EH (cell line): Measurements from ENCODE around the gene ALPL.

ENCODE experiments used
- DNase-seq: peaks from one replicate; pipeline ENCODE4 v3.0.0-alpha.2; 2015; ENCODE audit warnings: low read depth

ALPL gene

DNA sequence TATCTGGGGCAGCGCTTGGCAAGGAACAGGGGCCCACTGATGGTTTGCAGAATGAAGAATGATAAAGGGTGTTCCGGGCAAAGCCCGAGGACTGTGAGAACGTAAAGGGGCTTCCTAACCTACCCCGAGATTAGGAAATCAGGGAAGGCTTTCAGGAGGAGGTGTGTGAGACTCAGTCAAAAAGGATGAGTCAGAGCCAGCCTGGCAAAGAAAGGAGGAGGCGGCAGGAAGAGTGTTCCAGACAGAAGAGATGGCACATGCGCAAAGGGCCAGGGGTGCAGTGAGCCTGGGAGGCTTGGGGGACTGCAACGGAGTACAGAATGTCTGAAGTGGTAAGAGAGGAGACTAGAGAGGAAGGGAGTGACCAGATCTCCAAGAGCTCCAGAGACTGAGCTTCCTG is 89.7 kb downstream of the ALPL start:
- DNase-seq, result no peak

DNA sequence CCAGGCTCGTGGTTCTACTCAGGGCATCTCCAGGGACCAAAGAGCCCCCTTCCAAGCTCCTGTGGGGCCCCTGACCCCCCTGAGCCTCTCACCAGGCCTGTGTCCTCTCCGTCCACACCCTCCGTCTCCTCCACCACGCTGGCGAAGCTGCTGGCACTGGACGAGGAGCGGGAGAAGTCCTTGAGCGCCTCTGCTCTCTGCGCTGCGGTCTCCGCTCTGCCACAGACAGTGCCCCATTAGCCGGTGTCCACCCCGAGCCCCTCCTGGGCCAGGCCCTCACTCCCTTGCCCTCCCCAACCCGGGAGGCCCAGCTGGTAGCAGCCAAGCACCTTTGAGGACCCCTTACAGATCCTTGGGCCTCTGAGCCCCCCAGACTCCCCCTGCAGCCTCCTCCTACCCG is 90.2 kb downstream of the ALPL start:
- no peak for DNase-seq

DNA sequence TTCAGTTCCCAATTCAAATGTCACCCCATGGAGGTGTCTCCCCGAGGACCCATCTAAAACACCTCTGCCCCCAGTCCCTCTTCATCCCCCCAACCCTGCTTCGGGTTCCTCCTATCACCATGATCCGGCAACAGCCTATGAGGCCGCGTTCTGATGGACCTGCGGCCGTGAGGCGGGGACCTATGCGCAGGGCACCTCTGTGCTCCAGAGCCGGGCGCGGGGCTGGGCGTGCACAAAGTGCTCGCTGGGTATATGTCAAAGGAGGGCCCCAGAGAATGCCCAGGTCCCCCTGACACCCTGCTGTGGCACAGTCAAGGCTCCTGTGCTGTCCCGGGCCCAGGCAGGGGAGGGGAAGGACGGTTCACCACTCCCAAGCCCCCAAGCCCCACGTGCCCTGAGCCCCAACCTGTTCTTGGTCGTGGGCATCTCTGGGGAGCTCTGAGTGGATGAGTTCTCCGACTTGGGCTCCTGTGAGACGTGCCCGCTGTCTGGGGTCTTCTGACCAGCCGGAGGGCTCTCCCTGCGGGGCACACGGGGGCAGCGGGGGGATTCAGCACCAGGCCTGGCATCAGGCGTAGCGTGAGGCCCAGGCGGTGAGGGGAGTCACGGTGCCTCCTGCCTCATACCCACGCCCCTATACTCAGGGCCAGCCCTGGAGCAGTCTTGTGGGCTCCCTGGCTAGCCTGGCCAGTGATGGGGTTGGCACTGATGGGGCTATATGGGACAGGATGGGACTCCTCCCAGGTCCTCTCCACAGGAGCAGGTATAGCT is 92.2 kb downstream of the ALPL start:
- no peak for DNase-seq

DNA sequence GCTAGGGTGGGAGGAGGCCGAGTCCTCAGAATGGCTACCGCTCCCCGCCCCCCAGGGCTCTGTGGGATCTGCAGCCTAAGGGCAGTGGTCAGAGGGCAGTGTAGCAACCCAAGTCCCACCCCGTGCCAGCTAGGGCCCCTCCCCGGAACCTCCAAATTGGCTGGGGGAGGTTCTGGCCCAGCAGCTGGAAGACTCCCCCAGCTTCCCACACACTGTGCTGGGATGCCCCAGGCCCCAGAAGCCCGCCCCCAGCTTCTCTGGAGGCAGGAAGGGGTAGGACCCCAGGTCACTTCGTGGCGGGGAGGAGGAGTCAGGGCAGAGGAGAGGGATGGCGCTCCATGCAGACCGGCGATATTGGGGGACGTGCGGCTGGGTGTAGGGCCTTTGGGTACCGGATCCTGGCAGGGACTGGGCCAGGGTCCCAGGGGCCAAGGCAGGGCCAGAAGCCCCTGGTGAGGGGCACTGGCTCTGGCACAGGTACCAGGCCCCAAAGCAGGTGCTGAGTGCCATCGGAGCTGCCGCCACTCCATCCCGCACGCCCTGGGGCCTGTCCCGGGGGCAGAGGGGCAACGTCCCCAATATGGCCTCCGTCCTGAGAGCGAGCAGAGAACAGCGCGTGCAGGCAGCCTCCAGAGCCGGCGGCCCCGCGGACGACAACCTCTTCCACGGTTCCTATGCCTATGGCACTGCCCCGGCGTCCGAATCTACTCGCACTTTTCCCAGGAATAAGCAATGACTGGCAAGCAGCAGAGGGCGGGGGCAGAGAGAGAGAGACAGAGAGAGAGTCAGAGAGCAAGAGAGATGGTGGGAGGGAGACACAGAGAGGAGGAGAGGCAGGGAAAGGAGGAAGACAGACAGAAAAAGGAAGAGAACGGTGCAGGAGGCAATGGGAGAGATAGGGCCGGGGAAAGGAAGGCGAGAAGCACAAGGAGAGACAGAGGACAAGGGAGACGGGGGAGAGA is 94.2 kb downstream of the ALPL start:
- DNase-seq, result no peak

DNA sequence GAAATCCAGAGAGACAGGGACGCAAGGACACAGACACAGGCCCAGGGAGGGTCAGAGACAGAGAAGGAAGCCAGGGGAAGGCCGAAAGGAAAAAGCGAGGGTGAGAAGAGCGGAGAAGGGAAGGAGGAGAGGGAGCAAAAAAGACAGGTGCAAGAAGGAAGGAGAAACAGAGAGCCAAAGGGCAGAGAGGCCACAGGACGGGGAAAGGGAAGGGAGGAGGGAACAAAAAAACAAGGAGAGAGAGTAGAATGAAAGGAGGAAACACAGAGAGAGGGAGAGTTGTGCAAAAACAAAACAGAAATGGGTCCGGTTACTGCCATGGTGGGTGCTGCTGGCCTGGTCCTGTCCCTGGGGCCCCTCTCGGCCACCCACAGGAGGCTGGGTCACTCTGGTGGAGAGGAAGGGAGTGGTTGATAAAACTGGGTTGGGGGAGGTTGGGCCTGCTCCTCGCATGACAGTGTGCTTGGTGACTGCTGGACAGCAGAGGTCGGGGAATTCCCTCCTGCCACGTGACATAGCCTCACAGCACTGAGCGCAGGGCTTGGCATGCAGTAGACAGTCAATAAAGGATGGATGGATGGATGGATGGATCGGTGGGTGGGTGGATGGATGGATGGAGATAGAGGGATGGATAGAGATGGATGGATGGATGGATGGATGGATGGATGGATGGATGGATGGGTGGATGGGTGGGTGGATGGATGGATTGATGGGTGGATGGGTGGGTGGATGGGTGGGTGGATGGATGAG is 95.2 kb downstream of the ALPL start:
- peak; percentile 29 for DNase-seq

DNA sequence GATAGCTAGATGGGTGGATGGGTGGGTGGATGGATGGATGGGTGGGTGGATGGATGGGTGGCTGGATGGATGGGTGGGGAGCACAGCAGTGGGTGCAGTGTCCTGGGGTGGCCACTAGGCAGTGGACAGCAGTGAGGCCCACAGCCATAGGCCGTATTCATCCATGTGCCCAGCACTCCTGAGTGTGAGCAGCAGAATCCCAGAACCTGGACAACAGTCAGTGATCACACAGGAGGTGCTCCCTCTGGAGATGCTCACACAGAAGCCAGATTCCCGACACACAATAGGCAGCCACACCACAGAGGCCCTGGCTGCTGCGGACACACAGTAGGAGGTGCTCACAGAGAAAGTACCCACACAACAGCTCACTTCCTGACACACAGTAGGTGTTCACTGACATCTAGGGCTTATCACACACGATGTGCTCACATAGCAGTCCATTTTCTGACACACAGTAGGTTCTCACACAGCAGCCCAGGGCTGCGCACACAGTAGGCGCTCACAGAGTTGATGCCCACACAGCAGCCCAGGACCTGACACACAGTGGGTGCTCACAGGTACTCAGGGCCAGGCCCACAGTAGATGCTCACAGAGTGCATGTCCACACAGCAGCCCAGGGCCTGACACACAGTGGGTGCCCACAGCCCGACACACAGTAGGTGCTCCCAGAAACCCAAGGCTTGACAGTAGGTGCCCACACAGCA is 95.9 kb downstream of the ALPL start:
- DNase-seq, result no peak

DNA sequence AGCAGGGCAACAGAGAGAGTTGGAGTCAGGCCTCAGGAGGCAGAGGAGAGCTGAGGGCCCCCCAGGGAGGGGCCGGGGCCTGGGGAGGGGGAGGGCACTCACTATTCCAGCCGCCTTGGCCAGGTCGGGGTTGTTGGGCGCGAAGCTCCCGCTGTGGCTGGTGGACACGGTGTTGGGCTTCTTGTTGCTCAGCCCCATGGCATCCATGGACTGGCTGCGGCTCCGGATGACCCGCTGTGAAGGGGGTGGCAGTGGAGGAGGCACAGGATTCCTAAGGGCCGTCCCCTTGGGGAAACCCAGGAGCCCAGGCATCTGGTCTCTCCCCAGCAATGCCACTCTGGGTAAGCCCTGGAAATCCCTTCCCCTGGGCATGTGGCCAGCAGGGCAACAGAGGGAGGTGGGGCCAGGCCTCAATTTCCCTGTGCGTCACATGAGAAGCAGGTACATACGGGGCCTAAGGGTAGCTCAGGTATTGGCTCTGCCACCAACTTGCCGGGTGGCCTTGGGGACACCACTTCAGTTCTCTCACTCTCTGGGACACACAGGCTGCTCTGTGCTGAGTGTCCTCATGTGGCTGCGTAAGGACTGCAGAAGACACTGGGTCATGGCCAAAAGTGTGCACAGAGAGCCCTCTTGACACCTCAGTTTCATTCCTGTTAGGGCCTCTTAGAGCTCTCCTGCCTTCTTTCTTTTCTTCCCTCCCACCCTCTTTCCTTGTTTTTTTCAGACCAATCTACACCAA is 96.9 kb downstream of the ALPL start:
- DNase-seq, result no peak

DNA sequence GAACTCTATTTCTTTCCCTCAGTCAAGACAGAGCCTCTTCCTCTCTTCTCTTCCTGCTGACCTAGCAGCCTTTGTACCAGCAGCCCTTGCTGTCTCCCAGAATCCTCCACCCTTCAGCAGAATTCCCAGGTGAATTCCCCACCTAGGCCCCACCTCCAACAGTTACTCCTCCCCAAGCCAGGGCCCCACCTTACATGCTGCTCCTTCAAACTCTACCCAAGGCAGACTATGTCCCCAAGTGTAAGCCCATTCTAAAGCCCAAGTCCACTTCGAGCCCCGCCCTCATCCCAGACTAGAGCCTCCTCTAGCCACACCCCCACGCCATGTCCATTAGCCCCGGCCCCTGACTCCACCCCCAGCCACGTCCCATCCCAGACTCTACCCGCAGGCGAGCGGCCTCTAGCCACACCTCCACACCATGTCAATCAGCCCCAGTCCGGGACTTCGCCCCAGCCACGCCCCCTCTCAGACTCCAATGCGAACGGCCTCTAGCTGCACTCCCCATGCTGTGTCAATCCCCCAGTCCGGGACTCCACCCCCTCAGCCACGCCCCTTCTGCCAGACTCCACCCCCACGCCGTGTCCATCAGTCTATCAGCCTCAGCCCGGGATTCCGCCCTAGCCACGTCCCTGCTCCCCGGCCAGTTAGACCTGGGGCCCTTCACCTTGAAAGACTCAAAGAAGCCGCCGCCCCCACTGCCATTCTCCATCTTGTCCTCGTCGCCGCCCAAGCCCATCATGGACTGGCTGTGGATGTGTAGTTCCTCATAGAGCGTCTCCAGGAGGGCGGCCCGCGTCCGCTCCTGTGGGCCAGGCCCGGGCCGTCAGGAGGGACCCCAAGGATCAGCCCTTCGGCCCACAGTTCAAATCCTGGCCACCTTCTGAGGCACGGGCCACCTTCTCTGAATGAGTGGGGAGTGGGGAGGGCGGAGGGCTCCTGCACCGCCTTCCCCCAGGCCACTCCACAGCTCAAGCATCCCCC is 98.6 kb downstream of the ALPL start:
- DNase-seq, result peak; percentile 86

DNA sequence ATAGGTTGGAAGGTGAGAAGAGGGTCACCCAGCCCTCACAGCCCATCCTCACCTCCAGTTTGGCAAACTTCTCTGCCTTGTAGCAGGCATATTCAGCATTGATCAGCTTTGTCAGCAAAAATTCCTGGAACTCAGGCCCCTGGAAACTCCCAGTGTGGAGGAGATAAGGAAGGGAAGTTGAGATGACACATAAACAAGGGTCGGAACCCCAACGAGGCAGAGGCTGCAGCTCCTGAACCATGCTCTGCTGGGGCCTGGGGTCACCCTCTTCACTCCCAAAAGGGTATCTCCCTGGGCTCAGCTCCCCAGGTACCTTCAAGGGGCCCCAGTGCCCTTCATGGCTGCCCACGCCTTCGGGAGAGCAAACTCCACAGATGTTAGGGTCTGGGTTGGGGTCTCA is 99.6 kb downstream of the ALPL start:
- DNase-seq, result no peak

DNA sequence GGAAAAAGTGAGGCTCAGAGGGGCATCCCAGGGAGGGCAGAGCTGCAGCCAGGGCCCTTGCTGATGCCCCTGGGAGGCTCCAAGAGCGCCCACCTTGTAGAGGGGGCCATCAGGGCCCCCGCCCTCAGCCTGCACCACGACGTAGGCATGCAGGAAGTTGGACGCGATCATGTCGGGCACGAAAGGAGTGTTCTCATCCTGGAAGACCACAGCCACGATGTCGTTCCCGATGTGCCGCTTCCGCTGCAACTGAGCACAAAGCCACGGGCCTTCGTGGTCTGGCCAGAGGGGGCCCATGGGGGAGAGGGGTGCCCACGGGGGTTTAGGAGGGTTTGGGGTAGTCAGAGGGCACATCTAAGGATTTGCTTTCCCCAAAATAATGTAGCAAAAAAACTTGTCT is 100.8 kb downstream of the ALPL start:
- no peak for DNase-seq

DNA sequence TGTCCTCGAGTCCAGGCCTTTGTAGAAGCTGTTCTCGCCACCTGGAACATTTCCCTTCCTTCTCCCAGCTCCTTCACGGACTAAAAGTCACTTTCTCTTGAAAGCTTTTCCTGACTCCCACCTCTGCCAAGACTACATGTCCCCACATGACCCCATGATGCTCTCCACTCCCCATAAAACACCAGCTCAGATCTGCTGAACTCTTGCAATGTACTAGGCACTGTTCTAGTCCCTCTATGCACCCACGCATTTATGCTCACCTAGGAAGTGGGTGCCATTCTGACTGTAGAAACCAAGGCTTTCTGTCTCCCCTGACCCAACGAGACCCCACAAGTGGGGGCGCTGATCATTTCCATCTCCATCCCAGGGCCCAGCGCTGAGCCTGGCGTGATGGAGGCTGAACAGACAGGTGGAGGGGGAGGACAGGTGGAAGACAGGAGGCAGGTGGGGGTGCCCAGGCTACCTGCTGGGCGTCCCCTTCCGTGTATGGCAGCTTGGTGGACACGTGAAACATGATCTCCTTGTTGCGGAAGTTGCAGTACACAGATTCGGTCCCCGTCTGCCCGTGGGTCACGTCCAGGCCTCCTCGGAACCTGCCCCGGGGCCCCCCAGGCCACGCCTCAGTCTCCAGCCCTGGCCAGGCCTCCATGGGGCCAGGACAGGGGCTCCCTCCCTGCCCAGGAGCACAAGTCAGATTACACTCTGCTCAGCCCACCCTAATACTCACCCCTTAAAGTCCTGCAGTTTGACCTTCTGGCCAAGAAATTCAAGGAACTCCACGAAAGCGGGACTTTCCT is 102.0 kb downstream of the ALPL start:
- no peak for DNase-seq

DNA sequence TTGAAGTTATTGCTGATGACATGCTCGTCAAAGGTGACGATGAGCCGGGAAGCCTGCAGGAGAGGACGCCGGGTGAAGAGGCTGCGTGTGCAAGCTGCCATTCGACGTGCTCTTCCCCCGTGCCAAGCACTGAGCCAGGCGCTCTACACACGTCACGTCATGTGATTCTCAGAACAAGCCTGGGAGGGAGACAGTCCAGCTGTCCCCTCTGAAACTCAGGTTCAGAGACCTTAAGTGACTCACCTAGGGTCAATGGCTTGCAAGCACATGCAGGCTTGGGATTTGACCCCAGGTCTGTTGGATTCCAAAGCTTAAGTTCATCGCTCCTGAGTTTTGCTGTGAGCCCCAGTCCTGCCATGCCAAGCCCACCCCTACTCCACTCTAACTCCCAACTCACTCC is 102.8 kb downstream of the ALPL start:
- no peak for DNase-seq

DNA sequence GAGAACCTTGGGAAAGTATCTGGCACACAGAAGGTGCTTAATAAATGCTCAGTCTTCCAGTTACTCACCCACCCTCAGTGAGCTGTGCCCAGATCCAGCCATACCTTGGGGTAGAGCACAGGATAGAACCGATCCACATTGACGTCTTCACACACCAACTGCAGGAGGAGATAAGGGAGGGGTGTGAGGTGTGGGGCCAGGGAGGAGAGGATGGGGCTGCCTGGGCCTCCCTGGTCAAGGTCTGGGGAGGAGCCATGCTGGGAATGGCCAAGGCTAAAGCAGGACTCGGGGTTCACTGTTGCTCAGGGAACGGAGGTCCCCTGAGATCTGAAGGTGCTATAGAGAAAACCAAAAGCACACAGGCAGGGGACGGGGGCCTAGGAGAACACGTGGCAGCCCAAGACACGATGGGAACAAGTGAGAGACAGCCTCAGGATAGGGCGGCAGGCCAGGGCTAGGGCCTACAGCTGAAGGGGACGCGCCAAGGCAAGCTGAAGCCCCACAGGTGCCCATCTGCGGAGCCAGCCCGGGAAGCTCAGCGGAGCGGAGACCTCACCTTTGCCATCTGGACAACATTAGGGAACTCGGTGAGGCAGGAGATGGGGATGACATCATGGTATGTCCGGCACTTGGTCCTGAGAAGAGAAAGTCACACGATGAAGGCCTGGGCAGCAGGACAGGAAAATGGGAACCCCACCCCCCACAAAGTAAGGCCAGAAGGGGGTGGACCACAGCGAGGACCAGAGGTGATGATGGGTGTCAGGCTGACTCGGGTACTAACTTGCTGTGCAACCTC is 104.0 kb downstream of the ALPL start:
- no peak for DNase-seq

DNA sequence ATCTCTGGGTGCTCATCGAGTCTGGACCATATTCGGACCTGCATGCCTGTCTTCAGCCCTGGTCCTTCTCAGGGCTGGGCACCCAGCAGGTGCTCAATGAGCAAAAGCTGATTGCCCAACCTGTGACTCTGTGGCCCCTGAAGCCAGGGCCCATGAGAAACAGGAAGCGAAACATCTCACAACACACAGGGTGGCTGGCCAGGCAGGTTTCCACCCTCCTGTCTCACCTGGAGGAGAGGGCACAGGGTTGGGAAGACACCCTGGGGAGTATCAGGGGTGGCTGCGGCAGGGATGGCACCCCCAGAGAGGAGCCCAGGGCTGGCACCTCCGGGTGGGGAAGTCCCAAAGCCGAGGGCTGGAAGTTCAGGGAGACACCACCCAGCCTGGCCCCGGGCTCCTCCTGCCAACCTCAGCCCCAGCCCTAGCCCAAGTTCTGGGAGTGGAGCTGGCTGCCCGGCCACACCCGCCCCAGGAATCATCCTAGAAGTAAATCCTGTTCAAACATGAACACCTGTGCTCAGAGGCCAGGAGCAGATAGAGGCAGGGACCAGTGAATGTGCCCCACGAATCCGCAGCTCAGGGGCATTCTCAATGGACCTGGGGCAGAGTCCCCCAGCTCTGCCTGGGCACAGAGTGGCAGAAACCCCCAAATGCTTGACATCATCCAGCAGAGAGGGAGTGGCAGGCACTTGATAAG is 105.3 kb downstream of the ALPL start:
- no peak for DNase-seq

DNA sequence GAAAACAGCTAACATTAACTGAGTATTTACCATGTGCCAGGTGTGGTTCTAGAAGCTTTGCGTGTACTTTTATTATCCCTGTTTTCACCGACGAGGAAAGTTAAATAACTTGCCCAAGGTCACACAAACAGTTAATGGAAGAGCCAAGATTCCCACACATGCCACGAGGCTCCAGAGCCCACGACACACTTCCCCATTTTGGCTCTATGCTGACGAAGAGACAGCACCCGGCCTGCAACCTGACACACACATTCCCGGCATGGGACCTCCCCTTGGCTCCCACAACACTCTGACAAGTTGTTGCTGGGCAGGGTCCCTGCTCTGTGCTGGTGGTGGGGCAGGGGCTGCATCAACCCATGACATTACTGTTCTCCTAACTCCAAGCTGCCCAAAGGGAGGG is 107.1 kb downstream of the ALPL start:
- no peak for DNase-seq

DNA sequence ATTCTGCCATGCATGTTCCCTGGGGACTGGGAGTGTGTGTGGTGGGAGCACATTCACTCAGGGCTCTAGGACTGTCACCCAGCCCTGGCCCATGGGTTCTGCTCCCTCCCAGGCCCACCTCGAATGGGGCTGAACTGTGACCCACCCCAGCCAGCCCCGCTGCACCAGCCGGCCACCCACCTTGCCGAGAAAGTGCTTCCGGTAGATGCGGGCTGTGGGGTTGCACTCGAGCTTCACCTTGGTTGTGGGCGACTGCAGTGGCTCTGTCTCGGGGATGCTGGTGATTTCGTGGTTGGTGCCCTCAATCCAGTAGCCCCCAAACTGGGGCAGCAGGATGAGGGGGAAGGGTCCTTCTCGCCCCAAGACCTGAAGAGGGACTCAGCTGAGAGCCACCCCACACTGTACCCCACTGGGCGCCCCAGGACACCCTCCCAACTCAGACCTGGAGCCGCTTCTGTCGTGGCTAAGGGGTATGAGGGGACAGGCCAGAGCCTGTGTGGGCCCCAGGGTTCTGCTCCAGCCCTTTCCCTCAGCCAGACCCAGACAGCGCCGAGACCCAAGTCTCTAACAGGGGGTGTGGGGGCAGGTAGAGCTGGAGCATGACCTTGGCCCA is 108.0 kb downstream of the ALPL start:
- DNase-seq, result no peak

DNA sequence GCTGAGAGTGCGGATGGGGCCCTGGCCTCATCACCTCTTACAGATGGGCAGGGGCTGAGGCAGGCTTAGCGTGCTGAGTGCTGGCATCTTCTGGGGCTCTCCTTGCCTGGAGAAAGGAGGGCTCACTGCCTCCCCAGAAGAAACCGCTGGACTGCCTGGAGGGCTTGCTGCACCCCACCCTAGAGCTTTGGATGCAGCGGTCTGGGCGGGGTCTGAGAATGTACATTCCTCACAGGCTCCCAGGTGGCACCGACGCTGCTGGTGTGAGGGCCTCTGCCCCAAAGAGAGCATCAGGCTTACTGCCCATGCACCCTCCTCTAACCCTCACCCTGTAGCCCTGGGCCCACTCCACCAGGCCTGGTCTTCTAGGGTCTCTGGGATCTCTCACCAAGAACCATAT is 108.8 kb downstream of the ALPL start:
- DNase-seq, result no peak
